ENCODE measurements around the gene RNF144B.

The RNF144B gene

GRCh38 chr6:18472941-18473340 lies 85.8 kb downstream of the RNF144B start:
- no peak overlapping the region for H3K4me3 ChIP-seq (ENCODE audit: low read depth, low read length)
- ChIA-PET CTCF (no interaction called here), POLR2A (no interaction called here)
- DNase-seq (ENCODE audit: low read depth, low spot score): no peak
- no peak for TF ChIP-seq CTCF (IDR thresholded peaks at IDR 0.05; ENCODE audit: insufficient read depth, low read length, missing control alignments)

- CTCF ChIA-PET: interaction anchor here (1.2 kb wide), 1 partner anchor 30 kb away, joined by 3 read pairs; no protein-coding TSS in a partner anchor
- no peak for TF ChIP-seq CTCF (IDR thresholded peaks at IDR 0.05; ENCODE audit: insufficient read depth, low read length, missing control alignments)
- DNase-seq (ENCODE audit: low read depth, low spot score): no peak
- H3K4me3 ChIP-seq (ENCODE audit: low read depth, low read length): no peak overlapping the region
- POLR2A ChIA-PET: no interaction called here
Measured at GRCh38 chr6:18473755-18474154, 86.6 kb downstream of the RNF144B start.

DNA sequence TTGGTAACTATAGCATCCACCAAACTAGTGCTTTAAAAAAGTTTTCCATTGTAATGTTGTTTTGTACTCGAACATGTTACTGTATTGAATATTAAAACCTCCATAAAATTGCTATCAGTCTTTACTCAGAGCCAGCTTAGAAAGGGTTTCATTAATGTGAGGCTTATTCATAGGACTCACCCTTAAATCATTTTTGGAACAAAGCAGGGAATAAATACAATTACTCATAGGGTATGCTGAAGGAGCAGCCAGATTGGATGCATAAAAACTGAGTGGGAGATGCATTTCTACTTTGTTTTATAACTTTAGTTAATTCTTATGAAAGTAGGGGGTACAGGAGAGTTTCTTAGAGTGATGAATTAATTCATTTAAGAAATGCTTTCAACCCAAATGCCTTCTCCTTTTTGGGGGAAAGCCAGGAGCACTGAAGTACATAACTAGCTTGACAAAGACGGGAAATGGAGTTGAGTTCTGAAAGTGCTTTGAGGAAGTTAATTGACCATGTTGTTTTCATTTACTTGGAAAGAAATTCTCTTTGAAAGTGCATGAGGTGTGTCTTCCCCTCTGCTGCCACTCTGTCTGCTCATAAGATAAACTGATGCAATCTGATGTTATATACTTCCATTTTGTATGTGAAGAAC lies 90.3 kb downstream of the RNF144B start:
- DNase-seq (ENCODE audit: low read depth, low spot score): no peak
- TF ChIP-seq CTCF (IDR thresholded peaks at IDR 0.05; ENCODE audit: insufficient read depth, low read length, missing control alignments): no peak
- ChIA-PET CTCF (interaction anchor here (1.2 kb wide), 1 partner anchor 154 kb away, joined by 4 read pairs; no protein-coding TSS in a partner anchor), POLR2A (no interaction called here)
- no peak overlapping the region for H3K4me3 ChIP-seq (ENCODE audit: low read depth, low read length)

GRCh38 chr6:18478610-18479009 lies 91.5 kb downstream of the RNF144B start:
- H3K4me3 ChIP-seq (ENCODE audit: low read depth, low read length): no peak overlapping the region
- ChIA-PET CTCF (interaction anchor here (0.9 kb wide), 1 partner anchor 25 kb away, joined by 4 read pairs; no protein-coding TSS in a partner anchor), POLR2A (no interaction called here)
- TF ChIP-seq CTCF (IDR thresholded peaks at IDR 0.05; ENCODE audit: insufficient read depth, low read length, missing control alignments): no peak
- DNase-seq (ENCODE audit: low read depth, low spot score): no peak

GRCh38 chr6:18481870-18482269 lies 94.7 kb downstream of the RNF144B start:
- TF ChIP-seq CTCF (IDR thresholded peaks at IDR 0.05; ENCODE audit: insufficient read depth, low read length, missing control alignments): no peak
- POLR2A ChIA-PET: no interaction called here
- CTCF ChIA-PET: no interaction called here
- no peak overlapping the region for H3K4me3 ChIP-seq (ENCODE audit: low read depth, low read length)
- DNase-seq (ENCODE audit: low read depth, low spot score): no peak

GRCh38 chr6:18485660-18486435 lies 98.7 kb downstream of the RNF144B start:
- TF ChIP-seq CTCF (IDR thresholded peaks at IDR 0.05; ENCODE audit: insufficient read depth, low read length, missing control alignments): no peak
- no peak for DNase-seq (ENCODE audit: low read depth, low spot score)
- no peak overlapping the region for H3K4me3 ChIP-seq (ENCODE audit: low read depth, low read length)
- POLR2A ChIA-PET: no interaction called here
- CTCF ChIA-PET: no interaction called here

All from AG04449 (cell line).